ENCODE data around the gene PLA2G4A. TPM values are rescaled to one million over a fixed set of nuclear protein-coding genes. Genes with fewer than 3 reads are reported as not detected.

Gene PLA2G4A
- total RNA-seq, 1 donor from 2014 or later = 0.10 TPM

- no peak for TF ChIP-seq CTCF (IDR thresholded peaks at IDR 0.05)
- peaks cover 15% of the 10 kb centered on the region for H3K4me1 Mint-ChIP-seq (ENCODE audit: low read depth)
- peak overlapping the region; percentile 38 for H3K27ac Mint-ChIP-seq (ENCODE audit: unreplicated experiment)
- no peak for DNase-seq (ENCODE audit: low spot score)
- no peak overlapping the region for H3K4me3 Mint-ChIP-seq (ENCODE audit: unreplicated experiment)
- peaks cover 2% of the 10 kb centered on the region for H3K27me3 Mint-ChIP-seq (ENCODE audit: low read depth)
- no peaks in the 10 kb centered on the region for H3K9me3 Mint-ChIP-seq (ENCODE audit: low read depth)
- H3K36me3 Mint-ChIP-seq (ENCODE audit: low read depth) = no peaks in the 10 kb centered on the region
Measured at GRCh38 chr1:186811892-186812291, 16.9 kb upstream of the PLA2G4A start.

GRCh38 chr1:186812570-186812969, 16.2 kb upstream of the PLA2G4A start:
- no peak for TF ChIP-seq CTCF (IDR thresholded peaks at IDR 0.05)
- Mint-ChIP-seq H3K4me3 (ENCODE audit: unreplicated experiment) (no peak overlapping the region), H3K36me3 (ENCODE audit: low read depth) (no peaks in the 10 kb centered on the region), H3K9me3 (ENCODE audit: low read depth) (no peaks in the 10 kb centered on the region), H3K27ac (ENCODE audit: unreplicated experiment) (peak overlapping the region; percentile 43), H3K27me3 (ENCODE audit: low read depth) (peaks cover 2% of the 10 kb centered on the region), H3K4me1 (ENCODE audit: low read depth) (peaks cover 15% of the 10 kb centered on the region)
- no peak for DNase-seq (ENCODE audit: low spot score)

GRCh38 chr1:186813420-186813819, 15.3 kb upstream of the PLA2G4A start:
- Mint-ChIP-seq H3K4me1 (ENCODE audit: low read depth) (peaks cover 15% of the 10 kb centered on the region), H3K4me3 (ENCODE audit: unreplicated experiment) (no peak overlapping the region), H3K9me3 (ENCODE audit: low read depth) (no peaks in the 10 kb centered on the region), H3K27ac (ENCODE audit: unreplicated experiment) (no peak overlapping the region), H3K27me3 (ENCODE audit: low read depth) (peaks cover 7% of the 10 kb centered on the region), H3K36me3 (ENCODE audit: low read depth) (no peaks in the 10 kb centered on the region)
- TF ChIP-seq CTCF (IDR thresholded peaks at IDR 0.05) = no peak
- no peak for DNase-seq (ENCODE audit: low spot score)

GRCh38 chr1:186819126-186819525, 9.6 kb upstream of the PLA2G4A start:
- Mint-ChIP-seq H3K4me3 (ENCODE audit: unreplicated experiment) (no peak overlapping the region), H3K27me3 (ENCODE audit: low read depth) (peaks cover 21% of the 10 kb centered on the region), H3K4me1 (ENCODE audit: low read depth) (peaks cover 10% of the 10 kb centered on the region), H3K9me3 (ENCODE audit: low read depth) (no peaks in the 10 kb centered on the region), H3K27ac (ENCODE audit: unreplicated experiment) (no peak overlapping the region), H3K36me3 (ENCODE audit: low read depth) (no peaks in the 10 kb centered on the region)
- TF ChIP-seq CTCF (IDR thresholded peaks at IDR 0.05) = no peak
- DNase-seq (ENCODE audit: low spot score) = no peak

GRCh38 chr1:186819563-186819962, 9.2 kb upstream of the PLA2G4A start:
- no peak for TF ChIP-seq CTCF (IDR thresholded peaks at IDR 0.05)
- no peak for DNase-seq (ENCODE audit: low spot score)
- H3K4me3 Mint-ChIP-seq (ENCODE audit: unreplicated experiment) = no peak overlapping the region

More at GRCh38 chr1:186819563-186819962, 9.2 kb upstream of the PLA2G4A start:
- no peaks in the 10 kb centered on the region for H3K9me3 Mint-ChIP-seq (ENCODE audit: low read depth)
- peaks cover 21% of the 10 kb centered on the region for H3K27me3 Mint-ChIP-seq (ENCODE audit: low read depth)
- H3K4me1 Mint-ChIP-seq (ENCODE audit: low read depth) = peaks cover 10% of the 10 kb centered on the region
- no peak overlapping the region for H3K27ac Mint-ChIP-seq (ENCODE audit: unreplicated experiment)
- no peaks in the 10 kb centered on the region for H3K36me3 Mint-ChIP-seq (ENCODE audit: low read depth)
